Peyer's patch (tissue), 4 donors: ENCODE results near the gene LCE2D. TPM values are rescaled to one million over a fixed set of nuclear protein-coding genes. Genes with fewer than 3 reads are reported as not detected.

Experiments
- DNase-seq, 3 donors: peaks; one replicate each; pipeline ENCODE4 v3.0.0-alpha.2; 2017 to 2019
- H3K27ac ChIP-seq, 4 donors: fragments of 200-600 bp; sonication (generic); one replicate each; pipeline ENCODE4 v1.5.1; 2016 to 2019
- H3K27me3 ChIP-seq, 2 donors: fragments of 200-600 bp; sonication (generic); one replicate each; pipeline ENCODE4 v1.5.1; 2019
- H3K36me3 ChIP-seq, 3 donors: fragments of 200-600 bp; sonication (generic); one replicate each; pipeline ENCODE4 v1.5.1; 2016 to 2019
- H3K4me1 ChIP-seq, 4 donors: fragments of 200-600 bp; sonication (generic); one replicate each; pipeline ENCODE4 v1.5.1; 2016 to 2019
- H3K4me3 ChIP-seq, 4 donors: fragments of 200-600 bp; sonication (generic); 1 replicate in 3 of 4; 2 replicates in 1 of 4; pipeline ENCODE4 v1.5.1; 2016 to 2019; ENCODE audit warnings: mild to moderate bottlenecking in 1 of 4
- H3K9me3 ChIP-seq, 4 donors: fragments of 200-600 bp; sonication (generic); one replicate each; pipeline ENCODE4 v1.5.1; 2016 to 2019; ENCODE audit warnings: mild to moderate bottlenecking in 1 of 4
- POLR2A ChIP-seq, 2 donors: fragments of 450-650 bp; IDR thresholded peaks; one replicate each; pipeline ENCODE4 v1.5.1; 2017; ENCODE audit warnings: antibody characterized with exemption in 2 of 2, mild to moderate bottlenecking in 2 of 2, moderate library complexity in 2 of 2
- total RNA-seq, 4 donors: library from RNA; depleted of rRNA; stranded (reverse); fragments of >200 nt; gene quantifications; one replicate each; pipeline ENCODE4 v1.1.0, GENCODE V29; 2016
- TF ChIP-seq, protein P1 (sequence below), 6 experiments: fragments of 450-650 bp in 4 of 6; fragments of 200-600 bp in 2 of 6; sonication (generic) in 1 of 6; IDR thresholded peaks; one replicate each; pipeline ENCODE4 v1.5.1; 2017 to 2019; ENCODE audit warnings: antibody characterized with exemption in 6 of 6, mild to moderate bottlenecking in 3 of 6, moderate library complexity in 1 of 6

The LCE2D gene
- total RNA-seq, 4 donors from 2014 or later, result not detected

GRCh38 chr1:152626744-152627143, 36.4 kb upstream of the LCE2D start:
- Histone ChIP-seq H3K36me3 (no peaks in the 10 kb centered on the region), H3K4me3 (no peak overlapping the region), H3K4me1 (no peaks in the 10 kb centered on the region), H3K27ac (no peak overlapping the region), H3K9me3 (no peaks in the 10 kb centered on the region), H3K27me3 (no peaks in the 10 kb centered on the region)
- no peak for DNase-seq
- TF ChIP-seq, protein P1, sequence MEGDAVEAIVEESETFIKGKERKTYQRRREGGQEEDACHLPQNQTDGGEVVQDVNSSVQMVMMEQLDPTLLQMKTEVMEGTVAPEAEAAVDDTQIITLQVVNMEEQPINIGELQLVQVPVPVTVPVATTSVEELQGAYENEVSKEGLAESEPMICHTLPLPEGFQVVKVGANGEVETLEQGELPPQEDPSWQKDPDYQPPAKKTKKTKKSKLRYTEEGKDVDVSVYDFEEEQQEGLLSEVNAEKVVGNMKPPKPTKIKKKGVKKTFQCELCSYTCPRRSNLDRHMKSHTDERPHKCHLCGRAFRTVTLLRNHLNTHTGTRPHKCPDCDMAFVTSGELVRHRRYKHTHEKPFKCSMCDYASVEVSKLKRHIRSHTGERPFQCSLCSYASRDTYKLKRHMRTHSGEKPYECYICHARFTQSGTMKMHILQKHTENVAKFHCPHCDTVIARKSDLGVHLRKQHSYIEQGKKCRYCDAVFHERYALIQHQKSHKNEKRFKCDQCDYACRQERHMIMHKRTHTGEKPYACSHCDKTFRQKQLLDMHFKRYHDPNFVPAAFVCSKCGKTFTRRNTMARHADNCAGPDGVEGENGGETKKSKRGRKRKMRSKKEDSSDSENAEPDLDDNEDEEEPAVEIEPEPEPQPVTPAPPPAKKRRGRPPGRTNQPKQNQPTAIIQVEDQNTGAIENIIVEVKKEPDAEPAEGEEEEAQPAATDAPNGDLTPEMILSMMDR (IDR thresholded peaks at IDR 0.05), result no peak
- no peak for TF ChIP-seq POLR2A (IDR thresholded peaks at IDR 0.05)

DNA sequence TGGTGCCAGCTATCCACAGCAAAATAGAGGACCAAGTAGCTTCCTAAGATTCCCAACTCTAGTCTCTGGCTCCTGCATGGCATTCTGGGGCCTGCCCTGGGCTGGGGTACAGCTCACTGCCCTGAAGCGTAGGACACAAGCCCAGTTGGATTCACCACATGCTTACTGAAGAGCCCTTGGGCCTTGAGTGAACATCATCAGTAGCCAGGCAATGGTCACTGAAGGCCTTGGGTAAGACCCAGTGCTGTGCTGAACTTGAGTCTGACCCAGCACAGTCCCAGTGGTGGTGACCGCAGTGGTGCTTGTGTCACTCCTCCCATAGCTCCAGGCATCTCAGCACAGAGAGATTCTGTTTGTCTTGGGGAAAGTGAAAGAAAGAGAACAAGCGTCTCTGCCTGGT, 32.6 kb upstream of the LCE2D start:
- TF ChIP-seq, protein P1 (IDR thresholded peaks at IDR 0.05), result no peak
- no peak for TF ChIP-seq POLR2A (IDR thresholded peaks at IDR 0.05)
- no peaks in the 10 kb centered on the region for H3K27me3 ChIP-seq

DNA sequence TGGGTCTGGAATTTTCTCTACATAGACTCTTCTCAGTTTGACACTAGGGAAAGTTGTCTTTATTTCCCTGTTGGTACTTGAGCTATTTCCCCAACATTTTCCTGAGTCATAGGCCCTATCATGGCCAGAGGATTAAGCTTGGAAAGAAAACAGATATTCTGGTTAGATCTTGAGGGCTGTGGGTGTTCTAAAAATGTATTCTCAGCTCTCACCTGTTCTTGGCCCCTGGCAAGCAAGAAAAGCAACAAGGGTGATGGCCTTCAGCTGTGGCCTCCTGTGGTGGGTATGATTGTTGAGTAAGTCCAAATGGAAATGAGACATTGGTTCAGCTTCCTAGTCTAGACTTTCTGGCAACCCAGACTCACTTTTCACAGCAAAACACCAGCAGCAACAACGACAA, 22.8 kb upstream of the LCE2D start:
- no peak overlapping the region for H3K4me3 ChIP-seq
- TF ChIP-seq POLR2A (IDR thresholded peaks at IDR 0.05), result no peak
- TF ChIP-seq, protein P1 (IDR thresholded peaks at IDR 0.05), result no peak
- H3K9me3 ChIP-seq, result no peaks in the 10 kb centered on the region
- H3K36me3 ChIP-seq, result no peaks in the 10 kb centered on the region
- no peaks in the 10 kb centered on the region for H3K4me1 ChIP-seq
- H3K27me3 ChIP-seq, result no peaks in the 10 kb centered on the region
- no peak for DNase-seq
- no peak overlapping the region for H3K27ac ChIP-seq

More for the DNA sequence above, 32.6 kb upstream of the LCE2D start:
- H3K4me1 ChIP-seq, result no peaks in the 10 kb centered on the region
- no peak overlapping the region for H3K4me3 ChIP-seq
- no peaks in the 10 kb centered on the region for H3K36me3 ChIP-seq
- H3K9me3 ChIP-seq, result no peaks in the 10 kb centered on the region
- no peak for DNase-seq
- no peak overlapping the region for H3K27ac ChIP-seq

DNA sequence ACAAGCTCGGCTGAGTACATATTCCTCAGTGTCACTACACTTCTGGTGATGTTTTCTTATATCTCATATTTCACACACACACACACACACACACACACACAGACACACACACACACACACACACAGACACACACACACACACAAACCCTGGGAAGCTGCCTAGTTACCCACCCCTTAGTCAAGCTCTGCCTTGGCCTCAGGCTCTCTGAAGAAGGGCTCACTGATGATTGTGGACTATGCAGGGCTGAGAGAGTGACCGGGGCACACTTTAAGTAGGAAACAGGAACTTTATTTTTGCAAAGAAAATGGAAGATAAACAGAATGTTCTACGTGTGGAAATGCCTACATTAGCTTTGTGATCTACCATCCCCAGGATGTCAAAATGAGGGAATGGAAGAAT, 19.2 kb upstream of the LCE2D start:
- no peak for TF ChIP-seq POLR2A (IDR thresholded peaks at IDR 0.05)
- TF ChIP-seq, protein P1 (IDR thresholded peaks at IDR 0.05), result no peak
- Histone ChIP-seq H3K27me3 (no peaks in the 10 kb centered on the region), H3K4me1 (no peaks in the 10 kb centered on the region), H3K27ac (no peak overlapping the region), H3K36me3 (no peaks in the 10 kb centered on the region), H3K4me3 (no peak overlapping the region), H3K9me3 (no peaks in the 10 kb centered on the region)
- DNase-seq, result no peak

GRCh38 chr1:152645146-152645545, 18.0 kb upstream of the LCE2D start:
- no peak overlapping the region for H3K4me3 ChIP-seq
- no peaks in the 10 kb centered on the region for H3K36me3 ChIP-seq
- H3K27me3 ChIP-seq, result no peaks in the 10 kb centered on the region
- H3K27ac ChIP-seq, result no peak overlapping the region
- H3K4me1 ChIP-seq, result no peaks in the 10 kb centered on the region
- no peaks in the 10 kb centered on the region for H3K9me3 ChIP-seq
- DNase-seq, result no peak
- no peak for TF ChIP-seq POLR2A (IDR thresholded peaks at IDR 0.05)
- TF ChIP-seq, protein P1 (IDR thresholded peaks at IDR 0.05), result no peak

GRCh38 chr1:152646656-152647055, 16.5 kb upstream of the LCE2D start:
- H3K9me3 ChIP-seq, result no peaks in the 10 kb centered on the region
- DNase-seq, result no peak
- H3K4me1 ChIP-seq, result no peaks in the 10 kb centered on the region
- no peaks in the 10 kb centered on the region for H3K27me3 ChIP-seq
- no peak overlapping the region for H3K27ac ChIP-seq
- TF ChIP-seq, protein P1 (IDR thresholded peaks at IDR 0.05), result no peak
- no peak for TF ChIP-seq POLR2A (IDR thresholded peaks at IDR 0.05)
- no peak overlapping the region for H3K4me3 ChIP-seq
- H3K36me3 ChIP-seq, result no peaks in the 10 kb centered on the region
